ENCODE results near the gene LAMA2.

DNA sequence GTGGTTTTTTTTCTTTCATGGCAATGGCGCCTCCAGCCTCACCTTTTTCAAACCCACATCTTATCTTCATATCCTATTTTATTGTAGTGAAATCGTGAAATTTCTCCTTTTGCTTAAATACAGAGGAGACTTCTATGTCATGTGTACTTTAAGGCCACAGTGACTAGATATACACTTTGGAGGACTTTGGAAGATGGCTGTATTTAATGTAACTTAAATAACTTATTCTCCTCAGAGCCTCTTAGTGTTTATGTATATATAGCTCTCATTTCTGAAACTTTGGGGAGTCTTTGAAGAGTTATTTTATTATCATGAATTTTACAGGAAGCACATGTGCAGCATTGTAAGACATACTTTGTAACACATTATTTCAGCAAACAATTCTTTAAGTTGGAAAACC, 968 bp downstream of the LAMA2 start:
- TF ChIP-seq POLR2A (IDR thresholded peaks at IDR 0.05; ENCODE audit: low read depth, low read length): no peak
- no peak for TF ChIP-seq JUN (IDR thresholded peaks at IDR 0.05; ENCODE audit: borderline replicate concordance, insufficient read depth, insufficient read length, low read depth)
- TF ChIP-seq, protein P1, sequence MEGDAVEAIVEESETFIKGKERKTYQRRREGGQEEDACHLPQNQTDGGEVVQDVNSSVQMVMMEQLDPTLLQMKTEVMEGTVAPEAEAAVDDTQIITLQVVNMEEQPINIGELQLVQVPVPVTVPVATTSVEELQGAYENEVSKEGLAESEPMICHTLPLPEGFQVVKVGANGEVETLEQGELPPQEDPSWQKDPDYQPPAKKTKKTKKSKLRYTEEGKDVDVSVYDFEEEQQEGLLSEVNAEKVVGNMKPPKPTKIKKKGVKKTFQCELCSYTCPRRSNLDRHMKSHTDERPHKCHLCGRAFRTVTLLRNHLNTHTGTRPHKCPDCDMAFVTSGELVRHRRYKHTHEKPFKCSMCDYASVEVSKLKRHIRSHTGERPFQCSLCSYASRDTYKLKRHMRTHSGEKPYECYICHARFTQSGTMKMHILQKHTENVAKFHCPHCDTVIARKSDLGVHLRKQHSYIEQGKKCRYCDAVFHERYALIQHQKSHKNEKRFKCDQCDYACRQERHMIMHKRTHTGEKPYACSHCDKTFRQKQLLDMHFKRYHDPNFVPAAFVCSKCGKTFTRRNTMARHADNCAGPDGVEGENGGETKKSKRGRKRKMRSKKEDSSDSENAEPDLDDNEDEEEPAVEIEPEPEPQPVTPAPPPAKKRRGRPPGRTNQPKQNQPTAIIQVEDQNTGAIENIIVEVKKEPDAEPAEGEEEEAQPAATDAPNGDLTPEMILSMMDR (IDR thresholded peaks at IDR 0.05; ENCODE audit: extremely low read depth in 1 of 2, insufficient read depth in 1 of 2, low read depth in 1 of 2, low read length in 2 of 2): no peak
- TF ChIP-seq, protein P2, sequence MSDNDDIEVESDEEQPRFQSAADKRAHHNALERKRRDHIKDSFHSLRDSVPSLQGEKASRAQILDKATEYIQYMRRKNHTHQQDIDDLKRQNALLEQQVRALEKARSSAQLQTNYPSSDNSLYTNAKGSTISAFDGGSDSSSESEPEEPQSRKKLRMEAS (IDR thresholded peaks at IDR 0.05; ENCODE audit: insufficient read depth, insufficient read length): no peak

Data from endothelial cell of umbilical vein (primary cell).